Type B pancreatic cell (in vitro differentiated cells): ENCODE measurements around the gene POFUT2. TPM values are rescaled to one million over a fixed set of nuclear protein-coding genes. Genes with fewer than 3 reads are reported as not detected.

Experiments used
- DNase-seq: peaks from one replicate; pipeline ENCODE4 v3.0.0; 2021; ENCODE audit warnings: mixed read lengths; ENCODE audit not compliant: unreplicated experiment; ENCODE audit errors: extremely low spot score
- H3K27ac Mint-ChIP-seq: 2 replicates; pipeline ENCODE4 v1.8.0; 2021; ENCODE audit warnings: mild to moderate bottlenecking, mixed read lengths
- H3K27me3 Mint-ChIP-seq: 2 replicates; pipeline ENCODE4 v1.8.0; 2021; ENCODE audit warnings: mixed read lengths
- H3K36me3 Mint-ChIP-seq: 2 replicates; pipeline ENCODE4 v1.8.0; 2021; ENCODE audit warnings: mixed read lengths
- H3K4me1 Mint-ChIP-seq: one replicate; pipeline ENCODE4 v1.8.0; 2021; ENCODE audit warnings: mixed read lengths; ENCODE audit not compliant: unreplicated experiment
- H3K4me3 Mint-ChIP-seq: 2 replicates; pipeline ENCODE4 v1.8.0; 2021; ENCODE audit warnings: mild to moderate bottlenecking, mixed read lengths
- H3K9me3 Mint-ChIP-seq: 2 replicates; pipeline ENCODE4 v1.8.0; 2021; ENCODE audit warnings: mixed read lengths
- CTCF ChIP-seq: fragments of 200-600 bp; sonication (generic); conservative IDR thresholded peaks from 2 replicates; pipeline ENCODE4 v1.5.0; 2021; ENCODE audit warnings: antibody characterized with exemption, mild to moderate bottlenecking
- total RNA-seq: library from RNA; stranded (reverse); gene quantifications from 2 replicates; pipeline ENCODE4 v1.2.1, GENCODE V29; 2021; ENCODE audit warnings: low replicate concordance

The POFUT2 gene
- total RNA-seq, 1 donor from 2014 or later, result 52.8 TPM

DNA sequence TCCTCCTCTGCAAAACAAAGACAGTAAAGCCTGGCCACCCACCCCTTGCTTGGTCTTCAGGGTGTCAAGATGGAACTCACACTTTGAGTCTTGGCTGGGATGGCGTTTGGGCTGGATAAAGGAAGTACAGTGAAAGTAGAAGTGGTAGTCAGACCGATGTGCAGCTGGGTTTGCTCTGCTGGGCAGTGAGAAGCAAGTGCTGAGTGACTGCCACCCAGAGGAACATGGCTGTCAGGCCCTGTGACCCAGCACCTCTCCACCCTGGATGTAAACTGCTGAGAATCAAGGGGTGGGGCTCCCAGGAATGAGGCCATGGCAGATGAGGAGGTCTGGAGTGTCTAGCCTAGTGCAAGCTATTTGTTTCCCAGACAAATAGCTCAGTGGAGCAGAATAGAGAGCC is 51.2 kb downstream of the POFUT2 start:
- Mint-ChIP-seq H3K4me1 (no peaks in the 10 kb centered on the region), H3K36me3 (no peaks in the 10 kb centered on the region), H3K4me3 (no peak overlapping the region), H3K9me3 (no peaks in the 10 kb centered on the region), H3K27ac (no peak overlapping the region), H3K27me3 (peaks cover 3% of the 10 kb centered on the region)
- DNase-seq, result no peak
- no peak for TF ChIP-seq CTCF

DNA sequence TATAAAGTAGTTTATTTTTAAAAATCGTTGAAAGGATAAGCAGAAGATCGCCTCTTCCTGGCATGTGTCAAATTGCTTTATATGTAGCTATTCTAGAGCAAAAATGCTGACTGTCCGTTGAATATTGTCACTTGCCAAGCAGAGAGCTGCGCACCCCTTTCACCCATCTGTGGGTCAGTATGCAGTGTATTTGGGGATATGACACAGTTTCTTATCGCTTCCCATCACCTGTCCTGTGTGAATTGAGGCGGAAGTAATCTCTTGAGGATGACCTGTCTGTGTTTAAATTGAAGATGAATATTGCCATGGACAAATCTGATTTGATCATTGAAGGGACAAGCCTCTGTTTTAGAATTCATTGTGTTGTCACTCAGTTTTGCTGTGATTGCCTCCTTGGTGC is 52.2 kb downstream of the POFUT2 start:
- Mint-ChIP-seq H3K4me1 (no peaks in the 10 kb centered on the region), H3K27me3 (peaks cover 3% of the 10 kb centered on the region), H3K36me3 (no peaks in the 10 kb centered on the region), H3K4me3 (no peak overlapping the region), H3K27ac (no peak overlapping the region), H3K9me3 (no peaks in the 10 kb centered on the region)
- DNase-seq, result no peak
- TF ChIP-seq CTCF, result no peak

DNA sequence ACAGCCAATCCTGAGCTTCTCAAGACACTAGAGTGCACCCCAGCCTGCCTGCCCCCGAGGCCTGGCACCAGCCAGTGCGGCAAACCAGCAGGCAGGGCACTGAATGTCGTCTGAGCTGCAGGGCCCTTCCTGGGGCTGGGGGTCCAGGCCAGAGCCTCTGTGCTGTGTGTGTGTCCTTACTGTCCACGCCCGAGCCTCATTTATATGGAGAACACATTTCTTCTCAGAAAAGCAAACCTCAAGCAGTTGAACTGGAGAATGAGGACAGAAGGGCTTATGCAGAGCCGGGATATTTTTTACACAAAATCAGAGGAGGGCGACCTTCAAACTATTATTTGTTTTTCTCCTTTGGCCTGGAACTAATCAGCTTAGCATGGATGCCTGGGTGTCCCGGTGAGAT is 52.7 kb downstream of the POFUT2 start:
- H3K4me1 Mint-ChIP-seq, result no peaks in the 10 kb centered on the region
- DNase-seq, result no peak
- no peak for TF ChIP-seq CTCF

DNA sequence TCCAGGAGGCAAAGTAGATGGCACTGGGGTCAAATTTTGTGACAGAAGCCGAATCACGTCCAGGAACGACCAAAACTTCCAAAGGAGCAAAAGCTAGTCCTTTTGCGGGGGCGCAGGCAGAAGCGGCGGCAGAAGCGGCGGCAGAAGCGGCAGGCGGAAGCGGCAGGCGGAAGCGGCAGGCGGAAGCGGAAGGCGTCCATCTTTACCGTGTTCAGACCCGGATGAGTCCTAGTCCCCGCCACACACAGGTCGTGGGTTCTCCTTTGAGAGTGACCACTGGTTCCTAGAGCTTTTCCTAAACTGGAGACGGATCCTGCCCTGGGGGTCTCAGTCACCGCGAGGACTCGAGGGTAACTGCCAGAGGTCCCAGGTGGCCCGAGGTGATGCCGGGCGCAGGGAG is 53.6 kb downstream of the POFUT2 start:
- no peak for DNase-seq
- Mint-ChIP-seq H3K9me3 (no peaks in the 10 kb centered on the region), H3K27ac (no peak overlapping the region), H3K36me3 (no peaks in the 10 kb centered on the region), H3K4me1 (no peaks in the 10 kb centered on the region), H3K27me3 (peaks cover 3% of the 10 kb centered on the region), H3K4me3 (no peak overlapping the region)
- TF ChIP-seq CTCF, result no peak

More for the DNA sequence above, 52.7 kb downstream of the POFUT2 start:
- Mint-ChIP-seq H3K4me3 (no peak overlapping the region), H3K9me3 (no peaks in the 10 kb centered on the region), H3K27me3 (peaks cover 3% of the 10 kb centered on the region), H3K27ac (no peak overlapping the region), H3K36me3 (no peaks in the 10 kb centered on the region)

DNA sequence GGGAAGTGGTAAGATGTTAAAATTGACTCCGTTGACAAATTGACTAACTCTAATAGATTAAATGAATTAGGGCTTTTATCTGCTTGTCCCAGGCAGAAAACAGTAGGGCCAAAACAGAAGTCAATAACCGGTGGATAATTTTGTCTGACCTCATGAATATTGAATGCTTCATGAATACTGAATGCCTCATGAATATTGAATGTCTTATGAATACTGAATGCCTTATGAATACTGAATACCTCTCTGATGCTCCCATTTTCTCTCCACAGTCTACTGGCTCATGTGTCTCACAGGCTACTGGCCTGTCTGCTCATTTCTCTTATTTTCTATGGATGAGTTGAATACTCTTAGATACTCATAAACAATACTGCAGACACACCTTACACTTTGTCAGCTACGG is 56.0 kb downstream of the POFUT2 start:
- DNase-seq, result no peak
- peaks cover 5% of the 10 kb centered on the region for H3K4me1 Mint-ChIP-seq
- H3K4me3 Mint-ChIP-seq, result no peak overlapping the region
- TF ChIP-seq CTCF, result no peak
- H3K27me3 Mint-ChIP-seq, result peaks cover 3% of the 10 kb centered on the region
- H3K27ac Mint-ChIP-seq, result no peak overlapping the region
- H3K36me3 Mint-ChIP-seq, result no peaks in the 10 kb centered on the region
- H3K9me3 Mint-ChIP-seq, result no peaks in the 10 kb centered on the region

- no peak for TF ChIP-seq CTCF
- Mint-ChIP-seq H3K9me3 (no peaks in the 10 kb centered on the region), H3K4me1 (peaks cover 5% of the 10 kb centered on the region), H3K27ac (peak overlapping the region; percentile 83), H3K27me3 (peaks cover 2% of the 10 kb centered on the region), H3K36me3 (no peaks in the 10 kb centered on the region), H3K4me3 (no peak overlapping the region)
- DNase-seq, result no peak
Observed at GRCh38 chr21:45228656-45229240, 58.9 kb downstream of the POFUT2 start.
